GM18520 (cell line): ENCODE data around the gene PBX2.

Source experiments
- ATAC-seq: cut with Tn5 transposase; IDR thresholded peaks from one replicate; pipeline ENCODE4 v1.9.1; 2021; ENCODE audit not compliant: unreplicated experiment

Gene PBX2

GRCh38 chr6:32175322-32175710 lies 14.7 kb downstream of the PBX2 start:
- ATAC-seq = no peak

GRCh38 chr6:32174416-32174815 lies 15.6 kb downstream of the PBX2 start:
- no peak for ATAC-seq

GRCh38 chr6:32173051-32173727 lies 16.8 kb downstream of the PBX2 start:
- ATAC-seq = no peak

- ATAC-seq = no peak
These were observed 18.8 kb downstream of the PBX2 start for GRCh38 chr6:32171234-32171633.

GRCh38 chr6:32170294-32170693 lies 19.7 kb downstream of the PBX2 start:
- ATAC-seq = no peak

- no peak for ATAC-seq
These were observed 21.0 kb downstream of the PBX2 start for GRCh38 chr6:32168807-32169591.

GRCh38 chr6:32168350-32168749 lies 21.7 kb downstream of the PBX2 start:
- ATAC-seq = no peak

GRCh38 chr6:32167761-32168262 lies 22.2 kb downstream of the PBX2 start:
- ATAC-seq = no peak

- no peak for ATAC-seq
These were observed 22.7 kb downstream of the PBX2 start for GRCh38 chr6:32167154-32167760.

GRCh38 chr6:32166411-32167061 lies 23.5 kb downstream of the PBX2 start:
- ATAC-seq = no peak

- ATAC-seq = no peak
These were observed 25.7 kb downstream of the PBX2 start, which contains the start of gene EGFL8 for GRCh38 chr6:32164295-32164694. TSS of gene EGFL8 (plus strand) at chr6:32164595. CDS start at chr6:32166166, 1,571 bp downstream.

GRCh38 chr6:32163559-32164258 lies 26.3 kb downstream of the PBX2 start:
- ATAC-seq = no peak

GRCh38 chr6:32158052-32158451 lies 31.9 kb downstream of the PBX2 start:
- no peak for ATAC-seq

- ATAC-seq = no peak
These were observed 33.1 kb downstream of the PBX2 start for GRCh38 chr6:32156891-32157290.

- ATAC-seq = no peak
These were observed 35.4 kb downstream of the PBX2 start for GRCh38 chr6:32154514-32155161.

GRCh38 chr6:32153564-32154513 lies 36.2 kb downstream of the PBX2 start, which contains the start of gene PPT2:
TSS of gene PPT2 (plus strand) at chr6:32154141. CDS start at chr6:32154595, 454 bp downstream.
- ATAC-seq = no peak

GRCh38 chr6:32152769-32153563 lies 37.0 kb downstream of the PBX2 start:
- ATAC-seq = no peak
